OCI-LY7 (cell line): Measurements from ENCODE around the gene SMNDC1.

Source experiments
- CTCF ChIP-seq: fragments of 200-600 bp; sonication (generic); conservative IDR thresholded peaks from 2 replicates; pipeline ENCODE4 v1.5.1; 2014; ENCODE audit warnings: mild to moderate bottlenecking, antibody characterized with exemption, low read length, moderate library complexity, mixed read lengths
- EZH2phosphoT487 ChIP-seq: fragments of 200-600 bp; sonication (generic); IDR thresholded peaks from 2 replicates; pipeline ENCODE4 v1.6.1; 2018; ENCODE audit warnings: low read depth, borderline replicate concordance, mild to moderate bottlenecking, mixed run types, antibody characterized with exemption, low read length, moderate library complexity, mixed read lengths

GRCh38 chr10:110327262-110327914, 22.7 kb upstream of the SMNDC1 start:
- TF ChIP-seq CTCF, result no peak
- no peak for TF ChIP-seq EZH2phosphoT487
